ENCODE data around the gene PCYT1A.

DNA sequence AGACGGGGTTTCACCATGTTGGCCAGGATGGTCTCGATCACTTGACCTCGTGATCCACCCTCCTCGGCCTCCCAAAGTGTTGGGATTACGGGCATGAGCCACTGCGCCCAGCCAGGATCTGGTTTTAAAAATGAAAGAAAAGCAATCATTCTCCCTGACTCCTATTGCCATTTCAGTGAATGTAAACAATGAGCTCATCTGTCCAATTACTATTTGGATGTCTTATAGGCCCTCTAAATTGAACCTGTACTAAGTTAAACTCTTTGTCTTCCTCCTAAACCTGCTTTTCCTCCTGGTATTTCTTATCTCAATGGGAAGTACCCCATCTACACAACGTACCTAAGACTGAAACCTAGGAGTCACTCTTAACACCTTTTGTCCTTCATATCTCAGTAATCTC, 23.7 kb downstream of the PCYT1A start:
- no peak for TF ChIP-seq CTCF (IDR thresholded peaks at IDR 0.05)
- no peak for TF ChIP-seq EZH2 (IDR thresholded peaks at IDR 0.05; ENCODE audit: borderline replicate concordance, insufficient read depth, low read depth, low read length, poor library complexity, severe bottlenecking)

All from B cell (primary cell).